Liver (tissue), 3 donors: Measurements from ENCODE around the gene SAMD1.

Experiments
- EGR1 ChIP-seq, 2 donors: IDR thresholded peaks; 2 replicates each; pipeline ENCODE4 v1.6.1; 2016 to 2018; ENCODE audit warnings: antibody characterized with exemption in 2 of 2, low read depth in 2 of 2
- GABPA ChIP-seq, 2 donors: IDR thresholded peaks in 1 of 2; conservative IDR thresholded peaks in 1 of 2; 2 replicates each; pipeline ENCODE4 v1.6.1; 2016; ENCODE audit warnings: antibody characterized with exemption in 2 of 2, mild to moderate bottlenecking in 1 of 2, moderate library complexity in 1 of 2
- HNF4A ChIP-seq, 2 donors: conservative IDR thresholded peaks; 2 replicates each; pipeline ENCODE4 v1.6.1; 2016; ENCODE audit warnings: antibody characterized with exemption in 2 of 2, mild to moderate bottlenecking in 2 of 2
- SP1 ChIP-seq: IDR thresholded peaks from 2 replicates; pipeline ENCODE4 v1.6.1; 2018; ENCODE audit warnings: antibody characterized with exemption, mild to moderate bottlenecking
- YY1 ChIP-seq: IDR thresholded peaks from 2 replicates; pipeline ENCODE4 v1.6.1; 2016; ENCODE audit warnings: antibody characterized with exemption, mild to moderate bottlenecking
- TF ChIP-seq, protein P1 (sequence below): fragments of 150-350 bp; IDR thresholded peaks from 2 replicates; pipeline ENCODE4 v1.5.1; 2017; ENCODE audit warnings: improper control_type of control experiment, low read depth, low read length; ENCODE audit not compliant: missing input control
- TF ChIP-seq, protein P2 (sequence below): IDR thresholded peaks from 2 replicates; pipeline ENCODE4 v1.6.1; 2016; ENCODE audit warnings: antibody characterized with exemption
- TF ChIP-seq, protein P3 (sequence below): IDR thresholded peaks from 2 replicates; pipeline ENCODE4 v1.6.1; 2016; ENCODE audit warnings: antibody characterized with exemption
- donor health status: healthy.
- donor health status: healthy.

DNA sequence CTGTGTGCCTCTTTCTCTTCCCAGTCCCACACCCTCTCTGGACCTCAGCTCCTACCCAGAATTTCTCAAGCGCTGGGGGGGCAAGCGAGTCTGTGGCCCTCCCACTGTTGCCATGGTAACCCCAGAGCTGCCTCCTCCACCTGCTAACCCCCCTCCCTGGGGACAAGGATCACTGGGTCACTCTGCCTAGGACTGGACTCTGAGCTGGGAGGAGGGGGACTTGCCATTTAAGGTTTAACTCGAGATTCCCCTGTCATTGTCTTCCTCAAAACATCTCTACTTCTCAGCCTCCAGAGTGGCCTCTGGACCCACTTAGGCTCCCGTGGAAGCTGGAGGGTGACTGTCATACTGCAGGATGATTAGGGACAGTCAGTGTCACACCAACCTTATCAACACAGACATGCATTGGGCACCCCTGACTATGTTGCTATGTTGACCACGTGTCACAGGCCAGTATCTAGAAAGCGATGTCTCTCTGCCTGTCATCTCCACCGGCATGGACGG lies 30.8 kb downstream of the SAMD1 start:
- TF ChIP-seq YY1 = peak; percentile 11
- TF ChIP-seq, protein P1, sequence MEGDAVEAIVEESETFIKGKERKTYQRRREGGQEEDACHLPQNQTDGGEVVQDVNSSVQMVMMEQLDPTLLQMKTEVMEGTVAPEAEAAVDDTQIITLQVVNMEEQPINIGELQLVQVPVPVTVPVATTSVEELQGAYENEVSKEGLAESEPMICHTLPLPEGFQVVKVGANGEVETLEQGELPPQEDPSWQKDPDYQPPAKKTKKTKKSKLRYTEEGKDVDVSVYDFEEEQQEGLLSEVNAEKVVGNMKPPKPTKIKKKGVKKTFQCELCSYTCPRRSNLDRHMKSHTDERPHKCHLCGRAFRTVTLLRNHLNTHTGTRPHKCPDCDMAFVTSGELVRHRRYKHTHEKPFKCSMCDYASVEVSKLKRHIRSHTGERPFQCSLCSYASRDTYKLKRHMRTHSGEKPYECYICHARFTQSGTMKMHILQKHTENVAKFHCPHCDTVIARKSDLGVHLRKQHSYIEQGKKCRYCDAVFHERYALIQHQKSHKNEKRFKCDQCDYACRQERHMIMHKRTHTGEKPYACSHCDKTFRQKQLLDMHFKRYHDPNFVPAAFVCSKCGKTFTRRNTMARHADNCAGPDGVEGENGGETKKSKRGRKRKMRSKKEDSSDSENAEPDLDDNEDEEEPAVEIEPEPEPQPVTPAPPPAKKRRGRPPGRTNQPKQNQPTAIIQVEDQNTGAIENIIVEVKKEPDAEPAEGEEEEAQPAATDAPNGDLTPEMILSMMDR = no peak
- no peak for TF ChIP-seq GABPA (IDR thresholded peaks at IDR 0.05 in 1 of 2, conservative IDR thresholded peaks at IDR 0.05 in 1 of 2)
- TF ChIP-seq, protein P2, sequence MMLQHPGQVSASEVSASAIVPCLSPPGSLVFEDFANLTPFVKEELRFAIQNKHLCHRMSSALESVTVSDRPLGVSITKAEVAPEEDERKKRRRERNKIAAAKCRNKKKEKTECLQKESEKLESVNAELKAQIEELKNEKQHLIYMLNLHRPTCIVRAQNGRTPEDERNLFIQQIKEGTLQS = no peak
- TF ChIP-seq, protein P3, sequence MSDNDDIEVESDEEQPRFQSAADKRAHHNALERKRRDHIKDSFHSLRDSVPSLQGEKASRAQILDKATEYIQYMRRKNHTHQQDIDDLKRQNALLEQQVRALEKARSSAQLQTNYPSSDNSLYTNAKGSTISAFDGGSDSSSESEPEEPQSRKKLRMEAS = peak; percentile 55
- peak; percentile 94 for TF ChIP-seq SP1
- TF ChIP-seq EGR1 (IDR thresholded peaks at IDR 0.05; ENCODE audit: low read depth in 2 of 2) = no peak
- peak; percentile 96 to 98 for TF ChIP-seq HNF4A (conservative IDR thresholded peaks at IDR 0.05)
